Hepatocyte (in vitro differentiated cells): ENCODE measurements around the gene TWIST2.

Source experiments
- CTCF ChIP-seq: fragments of 200-600 bp; sonication (generic); IDR thresholded peaks from 2 replicates; pipeline ENCODE4 v1.5.1; 2016; ENCODE audit warnings: antibody characterized with exemption, mild to moderate bottlenecking; ENCODE audit not compliant: poor library complexity
- EZH2phosphoT487 ChIP-seq: fragments of 200-600 bp; sonication (generic); IDR thresholded peaks from one replicate; pipeline ENCODE4 v1.6.1; 2018; ENCODE audit warnings: antibody characterized with exemption, mild to moderate bottlenecking, low read depth, moderate library complexity; ENCODE audit not compliant: unreplicated experiment, severe bottlenecking

- no peak for TF ChIP-seq CTCF
- no peak for TF ChIP-seq EZH2phosphoT487
Observed at GRCh38 chr2:238817891-238818290, 30.0 kb upstream of the TWIST2 start.
